Measurements from ENCODE around the gene PLS3. TPM values are rescaled to one million over a fixed set of nuclear protein-coding genes. Genes with fewer than 3 reads are reported as not detected.
"Not testable (repeated sequence)": the region's sequence is repeated elsewhere in the genome, so short reads cannot be mapped to it uniquely, and the experiment has no call there.

Gene PLS3
- total and polyA plus RNA-seq, 9 donors = 74.7 to 134 (median 95.8) TPM

DNA sequence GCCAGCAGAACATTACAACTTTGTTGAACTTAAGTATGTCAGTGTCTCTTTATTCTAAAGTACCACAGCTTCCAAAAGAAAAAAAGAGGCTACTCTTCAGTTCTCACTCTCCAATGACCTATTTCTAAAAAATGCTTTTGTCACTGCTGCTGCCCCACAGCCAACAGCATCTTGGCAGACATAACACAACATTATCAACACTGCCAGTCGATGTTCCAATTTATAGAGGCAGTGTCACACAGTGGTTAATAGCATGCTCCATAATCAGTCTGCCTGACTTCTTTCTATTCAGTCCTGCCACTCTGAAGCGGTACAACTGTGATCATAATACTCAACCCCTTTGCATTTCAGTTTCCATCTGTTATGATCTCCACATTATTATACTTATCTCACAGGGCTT lies 69.2 kb downstream of the PLS3 start:
- 78% methylated on average over 1 of the region's 2 CpGs for WGBS (ENCODE audit: insufficient coverage)
- no peak for DNase-seq
- no peak overlapping the region for H3K27ac ChIP-seq (ENCODE audit: low read length)

DNA sequence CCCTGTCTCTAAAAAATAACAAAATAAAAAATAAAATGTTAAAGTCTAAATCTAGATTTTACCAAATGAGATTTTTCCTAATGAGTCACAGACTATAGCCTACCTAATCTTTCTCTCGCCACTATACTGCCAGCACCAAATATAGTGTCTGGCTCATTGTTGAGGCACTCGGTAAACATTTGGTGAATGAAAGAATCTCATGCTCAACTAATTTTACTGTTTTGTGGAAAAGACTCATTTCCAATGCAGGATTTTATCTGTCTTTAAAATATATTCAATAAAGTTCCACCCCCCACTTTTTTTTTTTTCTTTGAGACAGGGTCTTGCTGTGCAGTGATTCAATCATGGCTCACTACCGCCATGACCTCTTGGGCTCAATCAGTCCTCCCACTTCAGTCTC lies 71.5 kb downstream of the PLS3 start:
- peaks cover 8% of the 10 kb centered on the region for H3K36me3 ChIP-seq (ENCODE audit: control insufficient read depth, insufficient read depth, low read length)
- H3K27me3 ChIP-seq (ENCODE audit: control insufficient read depth, insufficient read depth, low read length) = peaks cover 22% of the 10 kb centered on the region
- no peaks in the 10 kb centered on the region for H3K4me1 ChIP-seq (ENCODE audit: control insufficient read depth, insufficient read depth, low read length)
- H3K27ac ChIP-seq (ENCODE audit: low read length) = no peak overlapping the region
- no peaks in the 10 kb centered on the region for H3K9me3 ChIP-seq (replicated peaks; ENCODE audit: control insufficient read depth, low read depth, low read length)
- no CpG with 5 or more reads among the region's 3 CpGs for whole genome bisulfite sequencing (ENCODE audit: insufficient coverage)
- H3K4me3 ChIP-seq (ENCODE audit: low read length) = no peak overlapping the region
- no peak for DNase-seq

More for the DNA sequence above, 69.2 kb downstream of the PLS3 start:
- Histone ChIP-seq H3K4me3 (ENCODE audit: low read length) (no peak overlapping the region), H3K9me3 (replicated peaks; ENCODE audit: control insufficient read depth, low read depth, low read length) (no peaks in the 10 kb centered on the region), H3K27me3 (ENCODE audit: control insufficient read depth, insufficient read depth, low read length) (peaks cover 24% of the 10 kb centered on the region), H3K4me1 (ENCODE audit: control insufficient read depth, insufficient read depth, low read length) (no peaks in the 10 kb centered on the region), H3K36me3 (ENCODE audit: control insufficient read depth, insufficient read depth, low read length) (peaks cover 3% of the 10 kb centered on the region)

DNA sequence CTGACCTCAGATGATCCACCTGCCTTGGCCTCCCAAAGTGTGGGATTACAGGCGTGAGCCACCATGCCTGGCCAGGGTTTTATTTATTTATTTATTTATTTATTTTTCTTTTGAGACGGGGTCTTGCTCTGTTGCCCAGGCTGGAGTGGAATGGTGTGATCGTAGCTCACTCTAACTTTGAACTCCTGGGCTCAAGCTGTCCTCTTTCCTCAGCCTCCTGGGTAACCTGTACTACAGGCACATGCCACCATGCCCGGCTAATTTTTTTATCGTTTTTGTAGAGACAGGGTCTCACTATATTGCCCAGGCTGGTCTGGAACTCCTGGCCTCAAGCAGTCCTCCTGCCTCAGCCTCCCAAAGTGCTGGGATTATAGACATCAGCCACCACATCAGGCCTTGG lies 72.4 kb downstream of the PLS3 start:
- H3K4me3 ChIP-seq (ENCODE audit: low read length); H3K27ac ChIP-seq (ENCODE audit: low read length); H3K9me3 ChIP-seq (replicated peaks; ENCODE audit: control insufficient read depth, low read depth, low read length); H3K4me1 ChIP-seq (ENCODE audit: control insufficient read depth, insufficient read depth, low read length); DNase-seq: not testable (repeated sequence)
- 97% methylated on average over 3 of the region's 5 CpGs for WGBS (ENCODE audit: insufficient coverage)
- Histone ChIP-seq H3K36me3 (ENCODE audit: control insufficient read depth, insufficient read depth, low read length) (peaks cover 12% of the 10 kb centered on the region), H3K27me3 (ENCODE audit: control insufficient read depth, insufficient read depth, low read length) (peaks cover 22% of the 10 kb centered on the region)

GRCh38 chrX:115639334-115639880 lies 78.4 kb downstream of the PLS3 start:
- Histone ChIP-seq H3K4me3 (ENCODE audit: low read length) (no peak overlapping the region), H3K36me3 (ENCODE audit: control insufficient read depth, insufficient read depth, low read length) (peaks cover 9% of the 10 kb centered on the region), H3K9me3 (replicated peaks; ENCODE audit: control insufficient read depth, low read depth, low read length) (no peaks in the 10 kb centered on the region), H3K27me3 (ENCODE audit: control insufficient read depth, insufficient read depth, low read length) (peaks cover 11% of the 10 kb centered on the region), H3K4me1 (ENCODE audit: control insufficient read depth, insufficient read depth, low read length) (peaks cover 2% of the 10 kb centered on the region), H3K27ac (ENCODE audit: low read length) (no peak overlapping the region)
- no CpG with 5 or more reads among the region's 5 CpGs for WGBS (ENCODE audit: insufficient coverage)
- no peak for DNase-seq

GRCh38 chrX:115642311-115642710 lies 81.3 kb downstream of the PLS3 start:
- H3K4me3 ChIP-seq (ENCODE audit: low read length) = no peak overlapping the region
- H3K4me1 ChIP-seq (ENCODE audit: control insufficient read depth, insufficient read depth, low read length) = peaks cover 2% of the 10 kb centered on the region
- peaks cover 16% of the 10 kb centered on the region for H3K27me3 ChIP-seq (ENCODE audit: control insufficient read depth, insufficient read depth, low read length)
- WGBS (ENCODE audit: insufficient coverage) = 80% methylated on average over 1 of the region's 2 CpGs
- H3K9me3 ChIP-seq (replicated peaks; ENCODE audit: control insufficient read depth, low read depth, low read length) = no peaks in the 10 kb centered on the region
- peaks cover 7% of the 10 kb centered on the region for H3K36me3 ChIP-seq (ENCODE audit: control insufficient read depth, insufficient read depth, low read length)
- DNase-seq = peak; percentile 39
- H3K27ac ChIP-seq (ENCODE audit: low read length) = peak overlapping the region; percentile 9

GRCh38 chrX:115642895-115643530 lies 82.0 kb downstream of the PLS3 start:
- Histone ChIP-seq H3K27ac (ENCODE audit: low read length) (peak overlapping the region; percentile 48), H3K4me3 (ENCODE audit: low read length) (no peak overlapping the region), H3K4me1 (ENCODE audit: control insufficient read depth, insufficient read depth, low read length) (peaks cover 2% of the 10 kb centered on the region), H3K9me3 (replicated peaks; ENCODE audit: control insufficient read depth, low read depth, low read length) (no peaks in the 10 kb centered on the region), H3K27me3 (ENCODE audit: control insufficient read depth, insufficient read depth, low read length) (peaks cover 14% of the 10 kb centered on the region), H3K36me3 (ENCODE audit: control insufficient read depth, insufficient read depth, low read length) (peaks cover 7% of the 10 kb centered on the region)
- 0% methylated on average over 1 of the region's 5 CpGs for WGBS (ENCODE audit: insufficient coverage)
- DNase-seq = peak; percentile 92

DNA sequence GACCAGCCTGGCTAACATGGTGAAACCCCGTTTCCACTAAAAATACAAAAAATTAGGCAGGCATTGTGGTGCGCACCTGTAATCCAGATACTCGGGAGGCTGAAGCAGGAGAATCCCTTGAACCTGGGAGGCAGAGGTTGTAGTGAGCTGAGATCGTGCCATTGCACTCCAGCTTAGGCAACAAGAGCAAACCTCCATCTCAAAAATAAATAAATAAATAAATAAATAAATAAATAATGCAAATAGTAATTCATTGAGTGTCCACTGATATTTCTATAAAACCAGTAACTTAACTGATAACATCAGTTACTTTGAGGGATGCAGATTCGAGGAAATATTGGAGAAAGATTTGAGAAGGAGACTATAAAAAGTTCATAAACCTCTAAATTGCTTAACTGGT lies 83.4 kb downstream of the PLS3 start:
- peaks cover 14% of the 10 kb centered on the region for H3K27me3 ChIP-seq (ENCODE audit: control insufficient read depth, insufficient read depth, low read length)
- no CpG with 5 or more reads among the region's 5 CpGs for WGBS (ENCODE audit: insufficient coverage)

DNA sequence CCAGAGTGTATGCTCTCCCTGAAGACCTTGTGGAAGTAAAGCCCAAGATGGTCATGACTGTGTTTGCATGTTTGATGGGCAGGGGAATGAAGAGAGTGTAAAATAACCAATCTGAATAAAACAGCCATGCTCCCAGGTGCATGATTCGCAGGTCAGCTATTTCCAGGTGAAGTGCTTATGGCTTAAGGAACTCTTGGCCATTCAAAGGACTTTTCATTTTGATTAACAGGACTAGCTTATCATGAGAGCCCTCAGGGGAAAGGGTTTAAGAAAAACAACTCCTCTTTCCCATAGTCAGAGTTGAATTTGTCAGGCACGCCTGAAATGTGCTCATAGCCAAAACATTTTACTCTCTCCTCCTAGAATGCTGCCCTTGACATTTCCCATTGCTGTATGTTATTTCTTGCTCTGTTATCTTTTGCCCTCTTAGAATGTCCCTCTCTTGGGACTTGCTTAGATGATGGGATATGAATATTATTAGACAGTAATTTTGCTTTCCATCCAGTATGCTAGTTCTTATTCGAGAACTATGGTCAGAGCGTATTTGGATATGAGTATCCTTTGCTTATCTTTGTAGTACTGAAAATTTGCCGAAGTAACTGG lies 88.6 kb downstream of the PLS3 start:
- no peaks in the 10 kb centered on the region for H3K4me1 ChIP-seq (ENCODE audit: control insufficient read depth, insufficient read depth, low read length)
- no peaks in the 10 kb centered on the region for H3K9me3 ChIP-seq (replicated peaks; ENCODE audit: control insufficient read depth, low read depth, low read length)
- 20% methylated on average over 1 of the region's 5 CpGs for WGBS (ENCODE audit: insufficient coverage)
- no peak overlapping the region for H3K27ac ChIP-seq (ENCODE audit: low read length)
- H3K4me3 ChIP-seq (ENCODE audit: low read length) = no peak overlapping the region
- DNase-seq = peak; percentile 12
- H3K27me3 ChIP-seq (ENCODE audit: control insufficient read depth, insufficient read depth, low read length) = peaks cover 14% of the 10 kb centered on the region
- H3K36me3 ChIP-seq (ENCODE audit: control insufficient read depth, insufficient read depth, low read length) = peaks cover 12% of the 10 kb centered on the region

More for the DNA sequence above, 83.4 kb downstream of the PLS3 start:
- not testable (repeated sequence) for DNase-seq; H3K4me3 ChIP-seq (ENCODE audit: low read length); H3K36me3 ChIP-seq (ENCODE audit: control insufficient read depth, insufficient read depth, low read length); H3K27ac ChIP-seq (ENCODE audit: low read length); H3K9me3 ChIP-seq (replicated peaks; ENCODE audit: control insufficient read depth, low read depth, low read length); H3K4me1 ChIP-seq (ENCODE audit: control insufficient read depth, insufficient read depth, low read length)

DNA sequence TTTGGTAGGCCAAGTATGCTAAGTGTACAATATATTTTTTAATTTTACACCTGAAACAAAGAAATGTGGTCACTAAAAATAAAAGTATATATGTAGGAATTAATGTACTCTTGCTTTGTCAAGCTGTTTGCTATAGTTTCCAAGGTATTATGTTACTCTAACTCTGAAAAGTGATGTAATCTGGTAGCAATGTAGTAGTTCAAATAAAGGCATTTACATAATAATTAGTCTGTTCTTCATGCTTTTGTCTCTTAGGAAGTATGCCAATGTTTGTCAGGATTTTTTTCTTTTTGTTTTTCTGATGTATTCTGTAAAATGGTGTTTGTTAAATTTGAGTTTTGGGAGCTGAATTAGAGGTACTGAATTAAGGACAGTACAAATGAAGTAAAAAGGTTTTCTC lies 89.5 kb downstream of the PLS3 start:
- Histone ChIP-seq H3K36me3 (ENCODE audit: control insufficient read depth, insufficient read depth, low read length) (peaks cover 12% of the 10 kb centered on the region), H3K9me3 (replicated peaks; ENCODE audit: control insufficient read depth, low read depth, low read length) (no peaks in the 10 kb centered on the region), H3K4me3 (ENCODE audit: low read length) (no peak overlapping the region), H3K4me1 (ENCODE audit: control insufficient read depth, insufficient read depth, low read length) (no peaks in the 10 kb centered on the region), H3K27ac (ENCODE audit: low read length) (no peak overlapping the region), H3K27me3 (ENCODE audit: control insufficient read depth, insufficient read depth, low read length) (peaks cover 14% of the 10 kb centered on the region)
- no peak for DNase-seq

GRCh38 chrX:115650916-115651315 lies 89.9 kb downstream of the PLS3 start:
- Histone ChIP-seq H3K36me3 (ENCODE audit: control insufficient read depth, insufficient read depth, low read length) (peaks cover 12% of the 10 kb centered on the region), H3K4me3 (ENCODE audit: low read length) (no peak overlapping the region), H3K4me1 (ENCODE audit: control insufficient read depth, insufficient read depth, low read length) (no peaks in the 10 kb centered on the region), H3K27me3 (ENCODE audit: control insufficient read depth, insufficient read depth, low read length) (peaks cover 14% of the 10 kb centered on the region), H3K27ac (ENCODE audit: low read length) (no peak overlapping the region), H3K9me3 (replicated peaks; ENCODE audit: control insufficient read depth, low read depth, low read length) (no peaks in the 10 kb centered on the region)
- WGBS (ENCODE audit: insufficient coverage) = no CpG with 5 or more reads among the region's 2 CpGs
- DNase-seq = peak; percentile 44
